Activated CD8-positive, alpha-beta memory T cell treated with anti-CD3 and anti-CD28 coated beads, Interleukin-2, amount 50 U/mL, for 1 hour (primary cell): ENCODE measurements around the gene LACTBL1.

Experiments
- DNase-seq: peaks from one replicate; pipeline ENCODE4 v3.0.0-alpha.2; 2020; ENCODE audit errors: extremely low read depth

The LACTBL1 gene

GRCh38 chr1:22913421-22914141 is 59.1 kb downstream of the LACTBL1 start:
- no peak for DNase-seq

DNA sequence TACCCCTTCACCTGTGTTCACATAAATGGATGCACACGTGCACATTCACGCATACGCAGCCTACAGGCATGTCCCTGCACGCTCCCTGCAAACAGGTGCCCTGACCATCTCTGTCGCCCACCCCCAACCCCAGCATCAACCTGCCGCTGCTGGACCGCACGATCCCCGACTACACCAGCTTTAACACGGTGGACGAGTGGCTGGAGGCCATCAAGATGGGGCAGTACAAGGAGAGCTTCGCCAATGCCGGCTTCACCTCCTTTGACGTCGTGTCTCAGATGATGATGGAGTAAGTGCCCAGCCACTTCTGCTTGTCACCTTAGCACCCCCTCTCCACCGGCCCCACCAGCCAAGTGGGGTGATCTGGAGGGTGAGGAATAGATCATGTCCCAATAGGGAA is 60.4 kb downstream of the LACTBL1 start:
- no peak for DNase-seq

DNA sequence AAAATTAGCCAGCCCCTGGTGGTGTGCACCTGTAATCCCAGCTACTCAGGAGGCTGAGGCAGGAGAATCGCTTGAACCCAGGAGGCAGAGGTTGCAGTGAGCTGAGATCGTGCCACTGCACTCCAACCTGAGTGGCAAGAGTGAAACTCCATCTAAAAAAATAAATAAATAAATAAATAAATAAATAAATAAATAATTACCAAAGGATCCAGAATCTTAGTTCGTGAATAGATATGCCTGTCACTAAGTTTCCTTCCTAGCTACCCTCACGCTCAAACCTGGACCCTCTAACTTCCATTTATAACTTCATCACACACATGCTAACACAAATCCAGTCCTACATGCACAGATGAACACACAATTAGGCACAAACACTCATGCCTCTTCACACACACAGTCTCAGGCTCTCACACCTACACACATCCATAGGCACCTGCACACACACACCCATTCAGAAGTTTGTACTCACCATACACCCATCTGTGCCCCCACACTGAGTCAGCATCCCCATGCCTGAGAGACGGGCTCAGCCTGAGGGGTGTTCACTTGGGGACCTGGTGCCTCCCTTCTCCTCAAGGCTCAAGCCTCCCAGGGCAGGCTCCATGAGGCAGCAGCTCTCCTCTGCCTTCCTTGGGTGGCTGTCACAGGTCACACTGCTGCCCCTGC is 61.5 kb downstream of the LACTBL1 start:
- DNase-seq, result no peak

GRCh38 chr1:22910286-22910685 is 62.4 kb downstream of the LACTBL1 start:
- DNase-seq, result no peak

DNA sequence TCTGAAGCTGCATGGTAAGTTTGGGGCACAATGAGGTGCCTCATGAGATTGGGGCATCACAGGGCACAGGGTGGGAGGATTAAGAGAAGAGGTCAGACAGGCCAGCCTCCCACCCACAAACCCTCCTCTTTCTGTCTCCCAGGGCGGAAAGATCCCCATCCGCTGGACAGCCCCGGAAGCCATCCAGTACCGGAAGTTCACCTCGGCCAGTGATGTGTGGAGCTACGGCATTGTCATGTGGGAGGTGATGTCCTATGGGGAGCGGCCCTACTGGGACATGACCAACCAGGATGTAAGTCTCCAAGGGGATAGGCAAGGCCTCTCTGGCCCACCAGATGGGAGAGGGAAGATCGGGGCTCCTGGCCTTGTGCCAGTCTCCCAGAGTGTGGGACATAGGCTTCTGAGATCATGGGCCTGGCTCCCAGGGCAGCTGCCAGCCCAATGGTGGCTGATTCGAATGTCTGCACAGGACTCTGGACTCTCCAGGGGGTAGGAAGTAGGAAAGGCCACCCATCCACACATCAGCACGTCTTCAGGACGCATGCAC is 63.7 kb downstream of the LACTBL1 start:
- DNase-seq, result no peak

GRCh38 chr1:22907528-22907927 is 65.1 kb downstream of the LACTBL1 start:
- no peak for DNase-seq

DNA sequence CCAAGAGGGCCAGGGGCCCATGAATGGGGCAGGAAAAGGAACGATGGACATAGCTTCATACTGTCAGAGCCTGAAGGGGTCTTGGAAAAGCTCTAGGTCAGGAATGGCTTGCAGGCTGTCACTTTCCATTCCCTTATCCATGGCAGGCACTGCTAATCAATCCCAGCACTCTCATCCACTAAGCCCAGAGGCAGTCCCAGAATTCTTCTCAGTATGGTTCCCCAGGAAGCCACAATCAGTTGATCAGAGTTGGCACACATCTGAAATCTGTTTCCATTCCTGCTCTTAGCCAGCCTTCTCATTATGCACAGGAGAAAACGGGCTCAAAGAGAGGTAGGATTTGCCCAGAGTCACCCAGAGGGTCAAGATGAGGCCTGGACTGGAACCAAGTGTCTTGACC is 65.7 kb downstream of the LACTBL1 start:
- no peak for DNase-seq

DNA sequence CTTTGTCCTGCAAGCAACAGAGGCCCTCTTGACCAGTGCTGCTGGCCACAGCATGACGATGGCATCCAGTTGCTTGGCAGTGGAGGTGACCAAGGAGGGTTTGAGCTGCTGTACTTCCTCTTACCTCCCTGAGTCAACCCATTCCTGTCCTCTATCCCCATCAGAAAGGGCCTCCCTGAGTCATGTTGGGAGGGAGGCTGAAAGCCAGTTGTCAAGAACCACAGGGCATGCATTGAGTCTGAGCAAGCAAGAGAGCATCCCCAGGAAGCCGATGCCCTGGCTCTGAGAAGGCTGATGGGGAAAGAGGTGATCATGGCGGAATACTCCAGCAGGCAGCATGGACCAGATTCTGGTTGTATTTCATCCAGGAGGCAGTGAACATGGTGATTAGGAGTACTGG is 69.6 kb downstream of the LACTBL1 start:
- DNase-seq, result no peak
